ENCODE data around the gene SH3PXD2A. TPM values are rescaled to one million over a fixed set of nuclear protein-coding genes. Genes with fewer than 3 reads are reported as not detected.

The SH3PXD2A gene
- polyA plus RNA-seq, 4 donors: 2.2 to 28.3 (median 8.7) TPM

DNA sequence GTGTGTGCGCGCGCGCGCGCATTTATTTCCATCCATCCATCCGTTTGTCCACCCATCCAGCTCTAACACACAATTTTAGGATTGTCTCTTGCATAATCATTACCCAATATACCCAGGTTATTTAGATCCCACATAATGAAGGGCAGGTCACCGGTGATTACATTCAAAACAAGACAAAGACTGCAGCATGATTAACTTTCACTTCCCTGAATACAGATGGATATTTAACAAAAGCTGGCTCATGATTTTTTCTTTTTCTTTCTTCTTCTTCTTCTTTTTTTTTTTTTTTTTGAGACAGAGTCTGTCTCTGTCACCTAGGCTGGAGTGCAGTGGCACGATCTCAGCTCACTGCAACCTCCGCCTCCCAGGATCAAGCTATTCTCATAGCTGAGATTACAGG lies 86.2 kb downstream of the SH3PXD2A start:
- Histone ChIP-seq H3K4me1 (ENCODE audit: control insufficient read depth in 3 of 3, insufficient read depth in 2 of 3, low read depth in 1 of 3, low read length in 2 of 3) (peaks cover 0 to 16% (median 4%) of the 10 kb centered on the region in 3 donors), H3K27ac (ENCODE audit: low read depth in 1 of 3, low read length in 2 of 3) (no peak overlapping the region), H3K36me3 (ENCODE audit: control insufficient read depth in 3 of 3, insufficient read depth in 2 of 3, low read depth in 1 of 3, low read length in 3 of 3) (peaks cover 0 to 37% (median 0%) of the 10 kb centered on the region in 3 donors), H3K4me3 (ENCODE audit: low read depth in 1 of 3, low read length in 3 of 3) (no peak overlapping the region), H3K9me3 (ENCODE audit: control insufficient read depth in 2 of 2, insufficient read depth in 1 of 2, low read depth in 1 of 2, low read length in 1 of 2) (no peaks in the 10 kb centered on the region), H3K27me3 (ENCODE audit: control insufficient read depth in 3 of 3, insufficient read depth in 3 of 3, low read length in 3 of 3) (no peaks in the 10 kb centered on the region)
- WGBS, 3 donors: 88 to 92% (median 91%) methylated on average over 10 of the region's 10 CpGs
- FAIRE-seq (no peak), DNase-seq (no peak)

DNA sequence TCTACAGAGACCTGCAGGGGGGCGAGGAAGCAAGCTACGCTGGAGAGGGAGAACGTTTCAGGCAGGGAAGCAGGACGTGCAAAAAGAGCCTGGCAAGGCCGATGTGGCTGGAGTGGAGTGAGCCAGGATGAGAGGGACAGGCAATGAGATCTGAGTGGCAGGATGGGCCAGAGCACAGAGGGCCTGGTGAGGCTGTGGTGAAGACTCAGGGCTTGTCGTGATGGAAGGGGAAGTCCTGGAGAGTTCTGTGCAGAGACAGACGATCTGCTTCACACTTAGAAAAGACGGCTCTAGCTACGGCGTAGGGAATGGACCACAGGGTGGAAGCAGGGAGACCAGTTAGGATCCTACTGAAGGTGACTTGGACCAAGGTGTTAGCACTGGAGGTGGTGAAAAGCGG lies 87.0 kb downstream of the SH3PXD2A start:
- H3K27ac ChIP-seq (ENCODE audit: low read depth in 1 of 3, low read length in 2 of 3): no peak overlapping the region
- no peak for FAIRE-seq
- peaks cover 0 to 45% (median 0%) of the 10 kb centered on the region in 3 donors for H3K36me3 ChIP-seq (ENCODE audit: control insufficient read depth in 3 of 3, insufficient read depth in 2 of 3, low read depth in 1 of 3, low read length in 3 of 3)
- DNase-seq: no peak
- no peaks in the 10 kb centered on the region for H3K9me3 ChIP-seq (ENCODE audit: control insufficient read depth in 2 of 2, insufficient read depth in 1 of 2, low read depth in 1 of 2, low read length in 1 of 2)
- peaks cover 0 to 16% (median 4%) of the 10 kb centered on the region in 3 donors for H3K4me1 ChIP-seq (ENCODE audit: control insufficient read depth in 3 of 3, insufficient read depth in 2 of 3, low read depth in 1 of 3, low read length in 2 of 3)
- 84 to 94% (median 92%) methylated on average over 11 of the region's 11 CpGs for WGBS, 3 donors
- H3K27me3 ChIP-seq (ENCODE audit: control insufficient read depth in 3 of 3, insufficient read depth in 3 of 3, low read length in 3 of 3): no peaks in the 10 kb centered on the region
- no peak overlapping the region for H3K4me3 ChIP-seq (ENCODE audit: low read depth in 1 of 3, low read length in 3 of 3)

GRCh38 chr10:103767756-103768155 lies 87.6 kb downstream of the SH3PXD2A start:
- Histone ChIP-seq H3K36me3 (ENCODE audit: control insufficient read depth in 3 of 3, insufficient read depth in 2 of 3, low read depth in 1 of 3, low read length in 3 of 3) (peaks cover 0 to 50% (median 0%) of the 10 kb centered on the region in 3 donors), H3K4me3 (ENCODE audit: low read depth in 1 of 3, low read length in 3 of 3) (no peak overlapping the region), H3K4me1 (ENCODE audit: control insufficient read depth in 3 of 3, insufficient read depth in 2 of 3, low read depth in 1 of 3, low read length in 2 of 3) (peaks cover 0 to 11% (median 0%) of the 10 kb centered on the region in 3 donors), H3K27ac (ENCODE audit: low read depth in 1 of 3, low read length in 2 of 3) (no peak overlapping the region), H3K27me3 (ENCODE audit: control insufficient read depth in 3 of 3, insufficient read depth in 3 of 3, low read length in 3 of 3) (no peaks in the 10 kb centered on the region), H3K9me3 (ENCODE audit: control insufficient read depth in 2 of 2, insufficient read depth in 1 of 2, low read depth in 1 of 2, low read length in 1 of 2) (no peaks in the 10 kb centered on the region)
- no peak for DNase-seq
- 55 to 96% (median 95%) methylated on average over 1 of the region's 1 CpG for WGBS, 3 donors
- FAIRE-seq: no peak

DNA sequence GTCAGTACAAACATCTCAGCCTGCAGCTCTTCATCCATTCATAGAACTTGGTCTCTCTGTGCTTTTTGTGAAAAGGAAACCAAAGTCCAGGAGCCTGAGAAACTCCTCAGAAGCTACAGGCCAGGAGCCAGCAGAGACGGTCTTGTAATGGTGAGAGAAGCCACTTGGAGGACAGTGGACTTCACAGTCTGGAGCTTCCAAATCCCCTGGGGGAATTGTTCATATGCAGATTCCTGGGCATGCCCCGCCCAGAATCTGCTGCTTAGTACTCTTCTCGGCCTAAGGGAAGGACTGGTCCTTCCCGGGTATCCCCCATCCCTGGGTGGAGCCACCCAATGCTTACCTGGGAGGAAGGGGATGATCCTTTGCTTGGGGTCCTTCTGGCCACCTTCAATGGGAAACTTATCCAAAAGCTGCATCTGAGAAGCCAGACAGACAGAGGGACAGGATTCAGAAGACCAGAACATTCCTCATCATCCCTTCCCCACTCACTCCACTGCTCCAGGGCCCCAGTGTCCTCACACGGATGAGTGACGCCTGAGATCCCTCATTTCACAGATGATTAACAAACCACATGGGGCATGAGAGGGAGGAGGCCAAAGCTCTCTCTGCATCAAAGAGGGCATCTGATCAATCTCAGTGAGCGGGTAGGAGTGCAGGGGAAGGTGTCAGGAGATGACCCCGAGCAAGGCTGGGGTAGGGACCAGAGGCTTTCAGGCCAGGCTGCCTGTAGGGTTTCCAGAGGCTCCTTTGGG lies 88.4 kb downstream of the SH3PXD2A start:
- Histone ChIP-seq H3K4me1 (ENCODE audit: control insufficient read depth in 3 of 3, insufficient read depth in 2 of 3, low read depth in 1 of 3, low read length in 2 of 3) (peaks cover 0 to 2% (median 0%) of the 10 kb centered on the region in 3 donors), H3K9me3 (ENCODE audit: control insufficient read depth in 2 of 2, insufficient read depth in 1 of 2, low read depth in 1 of 2, low read length in 1 of 2) (no peaks in the 10 kb centered on the region), H3K36me3 (ENCODE audit: control insufficient read depth in 3 of 3, insufficient read depth in 2 of 3, low read depth in 1 of 3, low read length in 3 of 3) (peaks cover 0 to 56% (median 0%) of the 10 kb centered on the region in 3 donors), H3K27ac (ENCODE audit: low read depth in 1 of 3, low read length in 2 of 3) (no peak overlapping the region), H3K4me3 (ENCODE audit: low read depth in 1 of 3, low read length in 3 of 3) (no peak overlapping the region), H3K27me3 (ENCODE audit: control insufficient read depth in 3 of 3, insufficient read depth in 3 of 3, low read length in 3 of 3) (no peaks in the 10 kb centered on the region)
- WGBS, 3 donors: 74 to 84% (median 81%) methylated on average over 7 to 8 of the region's 8 CpGs
- DNase-seq: no peak
- no peak for FAIRE-seq

DNA sequence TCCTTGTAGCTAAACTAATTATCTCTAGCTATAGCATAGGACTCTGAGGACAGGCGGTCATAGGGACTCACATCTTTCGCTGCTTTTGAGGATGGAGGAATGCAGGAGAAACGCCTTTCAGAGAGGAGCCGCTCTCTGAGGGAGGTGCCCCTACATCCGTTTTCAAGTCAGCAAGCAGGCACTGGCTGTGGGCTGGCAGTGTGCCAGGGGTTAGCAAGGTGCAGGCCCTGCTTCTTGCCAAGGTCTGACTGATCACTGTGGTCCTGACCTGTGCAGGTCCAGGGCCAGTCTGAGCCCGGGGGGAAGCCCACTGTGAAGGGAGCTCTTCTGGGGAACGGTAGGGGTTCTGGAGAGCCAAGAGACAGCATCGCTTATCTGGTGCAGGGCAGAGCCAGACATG lies 89.4 kb downstream of the SH3PXD2A start:
- FAIRE-seq: no peak
- H3K4me3 ChIP-seq (ENCODE audit: low read depth in 1 of 3, low read length in 3 of 3): no peak overlapping the region
- no peaks in the 10 kb centered on the region for H3K9me3 ChIP-seq (ENCODE audit: control insufficient read depth in 2 of 2, insufficient read depth in 1 of 2, low read depth in 1 of 2, low read length in 1 of 2)
- WGBS, 3 donors: 58 to 64% (median 64%) methylated on average over 8 of the region's 8 CpGs
- H3K36me3 ChIP-seq (ENCODE audit: control insufficient read depth in 3 of 3, insufficient read depth in 2 of 3, low read depth in 1 of 3, low read length in 3 of 3): peaks cover 0 to 56% (median 0%) of the 10 kb centered on the region in 3 donors
- H3K27me3 ChIP-seq (ENCODE audit: control insufficient read depth in 3 of 3, insufficient read depth in 3 of 3, low read length in 3 of 3): no peaks in the 10 kb centered on the region
- H3K4me1 ChIP-seq (ENCODE audit: control insufficient read depth in 3 of 3, insufficient read depth in 2 of 3, low read depth in 1 of 3, low read length in 2 of 3): no peaks in the 10 kb centered on the region
- H3K27ac ChIP-seq (ENCODE audit: low read depth in 1 of 3, low read length in 2 of 3): no peak overlapping the region
- DNase-seq: peak in 1 of 2 donors; percentile 35

DNA sequence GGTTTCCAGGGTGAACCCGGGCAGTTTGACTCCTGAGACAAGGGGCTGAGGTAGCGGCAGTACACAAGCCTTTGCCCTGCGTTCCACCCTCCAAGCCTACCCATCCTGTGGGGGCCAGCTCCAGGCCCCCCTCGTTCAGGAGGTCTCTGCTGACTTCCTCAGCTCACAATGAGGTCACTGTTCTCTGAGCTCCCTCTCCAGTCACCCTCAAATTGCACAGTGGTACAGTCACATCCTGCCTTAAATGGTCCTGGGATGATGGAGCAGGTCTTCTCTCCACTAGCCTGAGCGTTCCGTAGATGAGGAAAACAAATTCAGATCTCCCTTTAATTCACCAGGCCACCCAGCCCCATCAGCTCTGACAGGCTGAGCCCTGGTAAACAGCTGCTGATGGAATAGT lies 90.2 kb downstream of the SH3PXD2A start:
- H3K36me3 ChIP-seq (ENCODE audit: control insufficient read depth in 3 of 3, insufficient read depth in 2 of 3, low read depth in 1 of 3, low read length in 3 of 3): peaks cover 0 to 56% (median 0%) of the 10 kb centered on the region in 3 donors
- peaks cover 0 to 3% (median 0%) of the 10 kb centered on the region in 3 donors for H3K4me1 ChIP-seq (ENCODE audit: control insufficient read depth in 3 of 3, insufficient read depth in 2 of 3, low read depth in 1 of 3, low read length in 2 of 3)
- no peak for DNase-seq
- WGBS, 3 donors: 77 to 79% (median 78%) methylated on average over 6 of the region's 6 CpGs
- H3K27ac ChIP-seq (ENCODE audit: low read depth in 1 of 3, low read length in 2 of 3): no peak overlapping the region
- H3K27me3 ChIP-seq (ENCODE audit: control insufficient read depth in 3 of 3, insufficient read depth in 3 of 3, low read length in 3 of 3): no peaks in the 10 kb centered on the region
- H3K4me3 ChIP-seq (ENCODE audit: low read depth in 1 of 3, low read length in 3 of 3): no peak overlapping the region
- no peak for FAIRE-seq
- H3K9me3 ChIP-seq (ENCODE audit: control insufficient read depth in 2 of 2, insufficient read depth in 1 of 2, low read depth in 1 of 2, low read length in 1 of 2): no peaks in the 10 kb centered on the region

- no peaks in the 10 kb centered on the region for H3K27me3 ChIP-seq (ENCODE audit: control insufficient read depth in 3 of 3, insufficient read depth in 3 of 3, low read length in 3 of 3)
- peaks cover 0 to 8% (median 3%) of the 10 kb centered on the region in 3 donors for H3K4me1 ChIP-seq (ENCODE audit: control insufficient read depth in 3 of 3, insufficient read depth in 2 of 3, low read depth in 1 of 3, low read length in 2 of 3)
- WGBS, 3 donors: 82 to 88% (median 83%) methylated on average over 7 of the region's 7 CpGs
- H3K36me3 ChIP-seq (ENCODE audit: control insufficient read depth in 3 of 3, insufficient read depth in 2 of 3, low read depth in 1 of 3, low read length in 3 of 3): peaks cover 0 to 58% (median 0%) of the 10 kb centered on the region in 3 donors
- peak overlapping the region in 1 of 3 donors; percentile 14 for H3K4me3 ChIP-seq (ENCODE audit: low read depth in 1 of 3, low read length in 3 of 3)
- H3K9me3 ChIP-seq (ENCODE audit: control insufficient read depth in 2 of 2, insufficient read depth in 1 of 2, low read depth in 1 of 2, low read length in 1 of 2): no peaks in the 10 kb centered on the region
- H3K27ac ChIP-seq (ENCODE audit: low read depth in 1 of 3, low read length in 2 of 3): no peak overlapping the region
- FAIRE-seq (no peak), DNase-seq (no peak)
Measured at GRCh38 chr10:103764296-103765088, 90.9 kb downstream of the SH3PXD2A start.

- FAIRE-seq (no peak), DNase-seq (no peak)
- H3K36me3 ChIP-seq (ENCODE audit: control insufficient read depth in 3 of 3, insufficient read depth in 2 of 3, low read depth in 1 of 3, low read length in 3 of 3): peaks cover 0 to 62% (median 0%) of the 10 kb centered on the region in 3 donors
- 74 to 79% (median 74%) methylated on average over 7 of the region's 7 CpGs for WGBS, 3 donors
- H3K4me3 ChIP-seq (ENCODE audit: low read depth in 1 of 3, low read length in 3 of 3): peak overlapping the region in 1 of 3 donors; percentile 14
- no peak overlapping the region for H3K27ac ChIP-seq (ENCODE audit: low read depth in 1 of 3, low read length in 2 of 3)
- no peaks in the 10 kb centered on the region for H3K27me3 ChIP-seq (ENCODE audit: control insufficient read depth in 3 of 3, insufficient read depth in 3 of 3, low read length in 3 of 3)
- no peaks in the 10 kb centered on the region for H3K9me3 ChIP-seq (ENCODE audit: control insufficient read depth in 2 of 2, insufficient read depth in 1 of 2, low read depth in 1 of 2, low read length in 1 of 2)
- H3K4me1 ChIP-seq (ENCODE audit: control insufficient read depth in 3 of 3, insufficient read depth in 2 of 3, low read depth in 1 of 3, low read length in 2 of 3): peaks cover 3 to 17% (median 12%) of the 10 kb centered on the region in 3 donors
Measured at GRCh38 chr10:103763374-103764202, 91.8 kb downstream of the SH3PXD2A start.
